Heart left ventricle (tissue), 16 donors: ENCODE data around the gene NSF. TPM values are rescaled to one million over a fixed set of nuclear protein-coding genes. Genes with fewer than 3 reads are reported as not detected.
"Not testable (repeated sequence)": the region's sequence is repeated elsewhere in the genome, so short reads cannot be mapped to it uniquely, and the experiment has no call there.

Experiments
- ATAC-seq, 4 donors: fragments of 200-7000 bp; cut with Tn5 transposase; one replicate each; pipeline ENCODE4 v1.9.1; 2020 to 2022; ENCODE audit warnings: moderate library complexity in 4 of 4, mild to moderate bottlenecking in 3 of 4, moderate number of reproducible peaks in 1 of 4
- DNase-seq, 5 donors: peaks; one replicate each; pipeline ENCODE4 v3.0.0-alpha.2; 2020
- H3K27ac ChIP-seq, 12 donors: fragments of 200-600 bp; sonication (generic) in 4 of 12; one replicate each; pipeline versions ENCODE4 v1.5.0 to v1.8.0; 2016 to 2022; ENCODE audit warnings: mild to moderate bottlenecking in 2 of 12
- H3K27me3 ChIP-seq, 9 donors: fragments of 200-600 bp; sonication (generic) in 2 of 9; one replicate each; pipeline versions ENCODE4 v1.5.1 to v1.8.0; 2016 to 2022; ENCODE audit warnings: mild to moderate bottlenecking in 3 of 9
- H3K36me3 ChIP-seq, 9 donors: fragments of 200-600 bp; sonication (generic) in 2 of 9; one replicate each; pipeline versions ENCODE4 v1.5.0 to v1.8.0; 2018 to 2022; ENCODE audit warnings: mild to moderate bottlenecking in 2 of 9
- H3K4me1 ChIP-seq, 12 donors: fragments of 200-600 bp; sonication (generic) in 4 of 12; one replicate each; pipeline versions ENCODE4 v1.5.0 to v1.8.0; 2016 to 2022; ENCODE audit warnings: mild to moderate bottlenecking in 3 of 12
- H3K4me3 ChIP-seq, 12 donors: fragments of 200-600 bp; sonication (generic) in 4 of 12; one replicate each; pipeline versions ENCODE4 v1.5.0 to v1.8.0; 2017 to 2022; ENCODE audit warnings: mild to moderate bottlenecking in 9 of 12, moderate library complexity in 4 of 12
- H3K9me3 ChIP-seq, 12 donors: fragments of 200-600 bp; sonication (generic) in 4 of 12; one replicate each; pipeline versions ENCODE4 v1.5.0 to v1.8.0; 2016 to 2022; ENCODE audit warnings: mild to moderate bottlenecking in 1 of 12
- POLR2A ChIP-seq, 2 donors: fragments of 450-650 bp; IDR thresholded peaks; one replicate each; pipeline ENCODE4 v1.6.1; 2017; ENCODE audit warnings: antibody characterized with exemption in 2 of 2, mild to moderate bottlenecking in 2 of 2, moderate library complexity in 2 of 2
- WGBS, 4 donors: extraction: QIAGEN DNeasy Blood & Tissue Kit in 2 of 4; methylation state at CpG; one replicate each; pipeline versions ENCODE4 v1.1.5 to v1.1.7; 2013 to 2018; 5-methylcytosine and 5-hydroxymethylcytosine counted together
- intact Hi-C, 10 donors: fragments of 100-400 bp; cut with DNase I; formaldehyde crosslinking; loops; one replicate each; pipeline versions ENCODE4 v1.11.1 to v1.14.2; 2022
- polyA plus RNA-seq, 2 donors: library from polyadenylated mRNA; stranded (reverse); fragments of 200-250 nt; gene quantifications; one replicate each; pipeline ENCODE4 v1.2.3, GENCODE V29; 2013
- total RNA-seq, 9 donors: library from RNA; depleted of rRNA in 2 of 9; stranded (reverse); fragments of >200 nt in 2 of 9; fragmentation: NEBNext Ultra II Directional in 3 of 9; extraction: Animal tissue kit (Norgen Biotek cat#: 25700) in 3 of 9; gene quantifications; one replicate each; pipeline versions ENCODE4 v1.1.0 to v1.2.4, GENCODE V29; 2016 to 2023
- TF ChIP-seq, protein P1 (sequence below), 12 donors: fragments of 200-600 bp; sonication (generic) in 4 of 12; IDR thresholded peaks; one replicate each; pipeline versions ENCODE4 v1.5.0 to v1.8.0; 2018 to 2022; ENCODE audit warnings: antibody characterized with exemption in 12 of 12, mild to moderate bottlenecking in 5 of 12
- donor health status: ischemic (EF 13 %, LVEDD 7.1; RV severe dilation, severe dysfunction).
- donor health status: healthy with polysubstance abuse.
- donor health status: DM: no; HTN: yes; CAD: no.
- donor health status: DM: no; HTN: no; CAD: no.
- donor health status: ischemic (EF 25% LVEDD 6.9; RV normal size, moderate dysfunction).
- donor health status: ischemic (EF 25% LVEDD 5.7; RV mildly dilated, moderate dysfunction).
- donor health status: healthy.
- donor health status: DM: yes; HTN: yes; CAD: no.
- donor health status: ischemic (EF 35%, LVEDD 5.7; RV mildly dilated, moderate dysfunction).
- donor health status: nonischemic (EF 11% LVEDD 7.7; RV severe dilation, severe dysfunction).
- donor health status: DM: yes; HTN: yes; CAD: no.
- donor health status: PGD.
- donor health status: ischemic (EF 29% LVEDD 5.4; RV normal size, mild dysfunction).
- donor health status: nonischemic (EF 23%, LVEDD 6.1; RV moderate dilation, normal function).

The NSF gene
- total and polyA plus RNA-seq, 11 donors = 5.4 to 33.9 (median 21.0) TPM

DNA sequence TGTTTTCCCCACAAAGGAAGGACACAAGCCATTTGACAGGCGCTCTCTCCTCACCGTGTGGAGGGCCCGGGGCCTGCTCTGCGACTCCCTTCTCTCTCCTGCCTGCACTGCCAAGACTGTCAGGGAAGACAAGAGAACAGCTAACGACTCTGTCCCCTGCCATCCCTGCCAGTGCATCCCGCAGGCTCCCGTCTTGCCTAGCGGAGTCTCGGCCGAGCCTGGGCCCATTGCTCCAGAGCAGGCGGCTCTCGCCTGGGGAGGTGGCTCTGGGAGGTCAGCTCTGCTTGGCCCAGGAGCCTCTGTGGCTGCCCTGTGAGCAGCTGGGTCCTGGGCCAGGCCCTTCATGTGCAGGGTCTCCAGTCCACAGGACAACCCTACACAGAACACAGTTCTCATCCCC is 175.0 kb downstream of the NSF start:
- Histone ChIP-seq H3K4me1 (peaks cover 7 to 24% (median 19%) of the 10 kb centered on the region in 12 donors), H3K27me3 (peaks cover 0 to 13% (median 0%) of the 10 kb centered on the region in 9 donors), H3K9me3 (no peaks in the 10 kb centered on the region), H3K27ac (peak overlapping the region in 10 of 12 donors; percentile 24 to 64 (median 32)), H3K36me3 (no peaks in the 10 kb centered on the region), H3K4me3 (no peak overlapping the region)
- intact Hi-C loops = loop anchor here in 2 of 10 donors (10.0 kb wide), 2 partner anchors 49 to 51 kb away; partner anchors contain the start of gene WNT3 (in 1 of the 2)
- ATAC-seq (peak in 3 of 4 donors; percentile 14 to 30 (median 24)), DNase-seq (no peak)
- TF ChIP-seq, protein P1, sequence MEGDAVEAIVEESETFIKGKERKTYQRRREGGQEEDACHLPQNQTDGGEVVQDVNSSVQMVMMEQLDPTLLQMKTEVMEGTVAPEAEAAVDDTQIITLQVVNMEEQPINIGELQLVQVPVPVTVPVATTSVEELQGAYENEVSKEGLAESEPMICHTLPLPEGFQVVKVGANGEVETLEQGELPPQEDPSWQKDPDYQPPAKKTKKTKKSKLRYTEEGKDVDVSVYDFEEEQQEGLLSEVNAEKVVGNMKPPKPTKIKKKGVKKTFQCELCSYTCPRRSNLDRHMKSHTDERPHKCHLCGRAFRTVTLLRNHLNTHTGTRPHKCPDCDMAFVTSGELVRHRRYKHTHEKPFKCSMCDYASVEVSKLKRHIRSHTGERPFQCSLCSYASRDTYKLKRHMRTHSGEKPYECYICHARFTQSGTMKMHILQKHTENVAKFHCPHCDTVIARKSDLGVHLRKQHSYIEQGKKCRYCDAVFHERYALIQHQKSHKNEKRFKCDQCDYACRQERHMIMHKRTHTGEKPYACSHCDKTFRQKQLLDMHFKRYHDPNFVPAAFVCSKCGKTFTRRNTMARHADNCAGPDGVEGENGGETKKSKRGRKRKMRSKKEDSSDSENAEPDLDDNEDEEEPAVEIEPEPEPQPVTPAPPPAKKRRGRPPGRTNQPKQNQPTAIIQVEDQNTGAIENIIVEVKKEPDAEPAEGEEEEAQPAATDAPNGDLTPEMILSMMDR (IDR thresholded peaks at IDR 0.05) = no peak
- TF ChIP-seq POLR2A (IDR thresholded peaks at IDR 0.05) = no peak
- WGBS, 4 donors = 71 to 81% (median 75%) methylated on average over 10 to 12 of the region's 12 CpGs

DNA sequence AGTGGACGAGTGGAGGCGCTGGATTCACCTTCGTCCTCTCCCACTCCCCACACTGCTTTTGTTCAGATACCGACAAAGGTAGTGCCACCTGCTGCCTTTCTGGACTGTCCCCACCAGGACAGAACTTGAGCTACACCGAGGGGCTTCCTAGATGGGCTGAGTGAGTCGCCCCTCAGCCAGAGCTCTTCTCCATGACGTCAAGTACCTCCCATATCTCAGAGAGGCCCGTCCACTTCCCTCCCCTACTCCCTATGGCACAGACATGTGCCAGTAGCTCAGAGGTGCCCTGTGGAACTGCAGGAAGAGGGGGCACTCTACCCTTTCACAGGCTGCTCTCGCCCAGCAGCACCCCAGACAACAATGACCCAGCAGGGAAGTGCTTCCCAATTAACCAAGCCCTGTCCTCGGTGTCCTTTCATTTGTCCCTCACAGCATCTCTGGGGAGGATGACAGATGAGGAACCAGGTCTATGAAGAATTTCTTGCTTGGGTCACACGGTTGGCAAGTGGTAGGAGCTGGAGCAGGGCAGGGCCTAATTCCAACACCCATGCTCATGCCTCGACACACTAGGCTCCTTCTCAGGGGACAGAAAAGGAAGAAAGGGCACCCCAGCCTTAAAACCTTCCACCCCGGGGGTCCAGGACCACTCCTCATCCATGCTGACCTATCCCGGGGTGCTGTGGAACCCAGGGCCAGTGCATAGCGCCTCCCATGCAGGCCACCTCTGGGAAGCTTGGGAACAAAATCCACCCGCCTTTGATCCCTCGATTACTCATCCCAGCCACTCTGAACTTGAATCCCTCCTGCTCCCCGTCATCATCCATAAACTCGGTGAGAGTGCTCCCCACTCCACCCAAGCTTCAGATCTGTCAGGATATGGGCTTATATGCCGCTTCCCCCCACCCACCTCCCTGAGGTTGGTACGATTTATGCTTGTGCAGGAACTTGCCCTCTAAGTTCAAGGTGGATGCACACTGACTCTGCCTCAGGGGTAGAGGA is 176.3 kb downstream of the NSF start:
- H3K36me3 ChIP-seq = no peaks in the 10 kb centered on the region
- H3K9me3 ChIP-seq = no peaks in the 10 kb centered on the region
- H3K27me3 ChIP-seq = peaks cover 0 to 20% (median 0%) of the 10 kb centered on the region in 9 donors
- ATAC-seq (no peak), DNase-seq (peak in 1 of 5 donors; percentile 23)
- no peak overlapping the region for H3K27ac ChIP-seq
- no peak overlapping the region for H3K4me3 ChIP-seq
- TF ChIP-seq, protein P1 (IDR thresholded peaks at IDR 0.05) = no peak
- no peak for TF ChIP-seq POLR2A (IDR thresholded peaks at IDR 0.05)
- 93 to 95% (median 93%) methylated on average over 21 of the region's 21 CpGs for WGBS, 4 donors
- H3K4me1 ChIP-seq = peaks cover 7 to 30% (median 21%) of the 10 kb centered on the region in 12 donors
- intact Hi-C loops = loop anchor here in 2 of 10 donors (10.0 kb wide), 2 partner anchors 48 to 52 kb away; partner anchors contain the start of gene WNT3 (in 1 of the 2)

DNA sequence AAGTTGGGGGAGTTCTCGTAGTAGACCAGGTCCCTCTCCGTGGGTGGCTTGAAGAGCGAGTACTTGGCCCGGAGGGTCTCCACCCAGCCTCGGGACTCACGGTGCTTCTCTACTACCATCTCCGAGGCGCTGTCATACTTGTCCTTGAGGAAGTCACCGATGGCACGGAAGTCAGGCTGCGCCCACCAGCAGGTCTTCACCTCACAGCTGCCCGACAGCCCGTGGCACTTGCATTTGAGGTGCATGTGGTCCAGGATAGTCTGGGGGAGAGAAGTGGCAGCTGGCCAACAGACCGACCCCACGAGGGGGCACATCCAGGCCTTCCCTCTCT is 178.0 kb downstream of the NSF start:
- Histone ChIP-seq H3K27me3 (peaks cover 0 to 35% (median 0%) of the 10 kb centered on the region in 9 donors), H3K27ac (no peak overlapping the region), H3K36me3 (no peaks in the 10 kb centered on the region), H3K4me3 (no peak overlapping the region), H3K4me1 (peaks cover 7 to 38% (median 26%) of the 10 kb centered on the region in 12 donors), H3K9me3 (no peaks in the 10 kb centered on the region)
- 87 to 95% (median 94%) methylated on average over 12 to 15 of the region's 15 CpGs for WGBS, 4 donors
- ATAC-seq = no peak
- DNase-seq = no peak
- intact Hi-C loops = loop anchor here in 2 of 10 donors (10.0 kb wide), 2 partner anchors 46 to 54 kb away; partner anchors contain the start of gene WNT3 (in 1 of the 2)
- TF ChIP-seq, protein P1 (IDR thresholded peaks at IDR 0.05) = no peak
- TF ChIP-seq POLR2A (IDR thresholded peaks at IDR 0.05) = no peak

DNA sequence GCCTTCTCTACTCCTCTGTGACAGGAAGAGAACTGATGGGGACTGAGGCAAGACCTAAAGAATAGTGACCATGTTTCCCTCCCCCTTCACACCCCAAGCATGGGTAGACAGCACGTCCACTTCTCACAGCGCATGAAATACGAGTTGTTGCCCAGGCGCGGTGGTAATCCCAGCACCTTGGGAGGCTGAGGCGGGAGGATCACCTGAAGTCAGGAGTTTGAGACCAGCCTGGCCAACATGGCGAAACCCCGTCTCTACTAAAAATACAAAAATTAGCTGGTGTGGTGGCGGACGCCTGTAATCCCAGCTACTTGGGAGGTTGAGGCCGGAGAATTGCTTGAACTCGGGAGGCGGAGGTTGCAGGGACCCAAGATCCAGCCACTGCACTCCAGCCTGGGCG is 178.4 kb downstream of the NSF start:
- not testable (repeated sequence) for H3K9me3 ChIP-seq, H3K27ac ChIP-seq, H3K36me3 ChIP-seq, ATAC-seq, H3K4me3 ChIP-seq, DNase-seq
- Histone ChIP-seq H3K27me3 (peaks cover 0 to 39% (median 0%) of the 10 kb centered on the region in 9 donors), H3K4me1 (peaks cover 7 to 38% (median 26%) of the 10 kb centered on the region in 12 donors)
- intact Hi-C loops = loop anchor here in 2 of 10 donors (10.0 kb wide), 2 partner anchors 46 to 54 kb away; partner anchors contain the start of gene WNT3 (in 1 of the 2)
- WGBS, 4 donors = 96 to 98% (median 96%) methylated on average over 14 of the region's 14 CpGs
